ENCODE measurements around the gene BTNL9.
"Not testable (repeated sequence)": the region's sequence is repeated elsewhere in the genome, so short reads cannot be mapped to it uniquely, and the experiment has no call there.

BTNL9 gene

GRCh38 chr5:181043285-181044092 is 3.4 kb downstream of the BTNL9 start:
- no peak for DNase-seq

- no peak for DNase-seq
These were observed 4.1 kb downstream of the BTNL9 start for GRCh38 chr5:181044093-181044599.

- no peak for DNase-seq
These were observed 4.7 kb downstream of the BTNL9 start for GRCh38 chr5:181044662-181045305.

- no peak for DNase-seq
These were observed 5.2 kb downstream of the BTNL9 start for GRCh38 chr5:181045316-181045715.

- DNase-seq = not testable (repeated sequence)
These were observed 5.8 kb downstream of the BTNL9 start for GRCh38 chr5:181045857-181046256.

- DNase-seq = no peak
These were observed 7.2 kb downstream of the BTNL9 start for GRCh38 chr5:181047288-181047687.

- no peak for DNase-seq
These were observed 7.9 kb downstream of the BTNL9 start for GRCh38 chr5:181047921-181048320.

GRCh38 chr5:181050016-181050415 is 9.9 kb downstream of the BTNL9 start:
- no peak for DNase-seq

- no peak for DNase-seq
These were observed 12.0 kb downstream of the BTNL9 start for GRCh38 chr5:181051841-181052671.

- DNase-seq = no peak
These were observed 12.8 kb downstream of the BTNL9 start for GRCh38 chr5:181052672-181053487.

- no peak for DNase-seq
These were observed 13.5 kb downstream of the BTNL9 start for GRCh38 chr5:181053488-181054121.

- no peak for DNase-seq
These were observed 14.1 kb downstream of the BTNL9 start for GRCh38 chr5:181054138-181054537.

- DNase-seq = no peak
These were observed 14.9 kb downstream of the BTNL9 start for GRCh38 chr5:181054871-181055459.

- no peak for DNase-seq
These were observed 16.4 kb downstream of the BTNL9 start for GRCh38 chr5:181056431-181056830.

- no peak for DNase-seq
These were observed 18.3 kb downstream of the BTNL9 start for GRCh38 chr5:181058321-181058720.

- no peak for DNase-seq
These were observed 18.8 kb downstream of the BTNL9 start for GRCh38 chr5:181058786-181059296.

- DNase-seq = no peak
These were observed 19.5 kb downstream of the BTNL9 start for GRCh38 chr5:181059297-181060230.

GRCh38 chr5:181060231-181060590 is 20.1 kb downstream of the BTNL9 start:
- no peak for DNase-seq

GRCh38 chr5:181060924-181061323 is 20.9 kb downstream of the BTNL9 start:
- no peak for DNase-seq

- no peak for DNase-seq
These were observed 21.6 kb downstream of the BTNL9 start for GRCh38 chr5:181061645-181062044.
